Erythroblast (primary cell): ENCODE measurements around the gene SPOCK1.

Experiments used
- GATA1 ChIP-seq: IDR thresholded peaks from 2 replicates; pipeline ENCODE4 v1.6.1; 2011; ENCODE audit warnings: low read depth, mild to moderate bottlenecking, control low read depth, low read length, moderate library complexity
- POLR2A ChIP-seq: IDR thresholded peaks from 2 replicates; pipeline ENCODE4 v1.6.1; 2011; ENCODE audit warnings: mild to moderate bottlenecking, low read length

DNA sequence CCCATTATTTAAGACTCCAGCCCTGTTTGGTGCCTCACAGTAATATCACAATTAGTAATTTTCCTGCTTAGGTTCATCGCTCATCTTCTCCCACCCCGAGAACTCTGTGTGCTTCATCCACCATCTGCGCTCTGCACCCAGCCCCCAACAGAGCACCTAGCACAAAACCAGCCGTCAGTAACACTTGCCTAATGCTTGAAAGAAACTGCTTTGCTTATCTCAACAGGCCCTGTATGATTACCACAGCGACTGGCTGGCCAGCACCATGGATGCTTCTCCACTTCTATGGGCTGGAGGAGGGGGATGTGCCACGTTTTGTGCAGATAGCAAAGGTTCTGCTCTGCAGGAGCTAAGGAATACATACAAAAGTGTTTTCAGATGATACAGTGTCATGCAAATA, 166.8 kb downstream of the SPOCK1 start:
- TF ChIP-seq POLR2A, result no peak
- no peak for TF ChIP-seq GATA1
